ENCODE measurements around the gene ROCK1.

GRCh38 chr18:21083017-21083416, 28.6 kb downstream of the ROCK1 start:
- TF ChIP-seq CTCF (IDR thresholded peaks at IDR 0.05; ENCODE audit: low read depth, low read length, missing input control): no peak
- no peak for TF ChIP-seq RAD21 (IDR thresholded peaks at IDR 0.05)
- no peak for TF ChIP-seq ZBTB33 (IDR thresholded peaks at IDR 0.05)
- TF ChIP-seq EGR1 (IDR thresholded peaks at IDR 0.05; ENCODE audit: low read depth in 2 of 2): no peak
- TF ChIP-seq JUND (IDR thresholded peaks at IDR 0.05): no peak
- no peak for TF ChIP-seq MAX (IDR thresholded peaks at IDR 0.05)
- no peak for TF ChIP-seq ATF3 (IDR thresholded peaks at IDR 0.05)
- no peak for TF ChIP-seq TAF1 (conservative IDR thresholded peaks at IDR 0.05)
- no peak for TF ChIP-seq REST (IDR thresholded peaks at IDR 0.05)
- TF ChIP-seq YY1 (IDR thresholded peaks at IDR 0.05): no peak
- TF ChIP-seq NR2F2 (IDR thresholded peaks at IDR 0.05): no peak
- no peak for TF ChIP-seq RXRA (IDR thresholded peaks at IDR 0.05)
- TF ChIP-seq SP1 (IDR thresholded peaks at IDR 0.05): no peak

All from liver (tissue), 3 donors.